Endodermal cell (in vitro differentiated cells): ENCODE results near the gene DCUN1D3. TPM values are rescaled to one million over a fixed set of nuclear protein-coding genes. Genes with fewer than 3 reads are reported as not detected.

ENCODE experiments used
- DNase-seq: peaks from one replicate; pipeline ENCODE4 v3.0.0-alpha.2; 2017
- H3K27ac ChIP-seq: 2 replicates; pipeline ENCODE4 v1.5.1; 2013; ENCODE audit warnings: mild to moderate bottlenecking, low read depth, low read length, moderate library complexity
- H3K27me3 ChIP-seq: 2 replicates; pipeline ENCODE4 v1.6.1; 2013; ENCODE audit warnings: mild to moderate bottlenecking, low read length, moderate library complexity; ENCODE audit not compliant: insufficient read depth, control insufficient read depth, poor library complexity, severe bottlenecking
- H3K36me3 ChIP-seq: 2 replicates; pipeline ENCODE4 v1.7.0; 2013; ENCODE audit warnings: mild to moderate bottlenecking, low read length, moderate library complexity; ENCODE audit not compliant: control insufficient read depth, insufficient read depth
- H3K4me1 ChIP-seq: one replicate; pipeline ENCODE4 v1.7.0; 2013; ENCODE audit warnings: low read length; ENCODE audit not compliant: control insufficient read depth, insufficient read depth
- H3K4me3 ChIP-seq: 2 replicates; pipeline ENCODE4 v1.5.1; 2013; ENCODE audit warnings: mild to moderate bottlenecking, low read length, moderate library complexity
- H3K9ac ChIP-seq: 2 replicates; pipeline ENCODE4 v1.6.1; 2013; ENCODE audit warnings: mild to moderate bottlenecking, low read length, moderate library complexity; ENCODE audit not compliant: poor library complexity, severe bottlenecking; ENCODE audit errors: extremely low read depth
- H3K9me3 ChIP-seq: 2 replicates; pipeline ENCODE4 v1.6.1; 2013; ENCODE audit warnings: mild to moderate bottlenecking, low read length, moderate library complexity; ENCODE audit not compliant: control insufficient read depth
- H3K27ac Mint-ChIP-seq: 2 replicates; pipeline ENCODE4 v1.8.0; 2020; ENCODE audit warnings: mixed read lengths
- H3K27me3 Mint-ChIP-seq: 2 replicates; pipeline ENCODE4 v1.8.0; 2021; ENCODE audit warnings: mild to moderate bottlenecking, mixed read lengths; ENCODE audit not compliant: insufficient read depth
- H3K36me3 Mint-ChIP-seq: 2 replicates; pipeline ENCODE4 v1.8.0; 2020; ENCODE audit warnings: low read depth, mixed read lengths
- H3K4me1 Mint-ChIP-seq: 2 replicates; pipeline ENCODE4 v1.8.0; 2020; ENCODE audit warnings: mixed read lengths
- H3K4me3 Mint-ChIP-seq: 2 replicates; pipeline ENCODE4 v1.8.0; 2020; ENCODE audit warnings: mild to moderate bottlenecking, moderate library complexity, mixed read lengths
- H3K9me3 Mint-ChIP-seq: 2 replicates; pipeline ENCODE4 v1.8.0; 2020; ENCODE audit warnings: mild to moderate bottlenecking, mixed read lengths
- CTCF ChIP-seq: fragments of 200-600 bp; sonication (generic); conservative IDR thresholded peaks from 2 replicates; pipeline ENCODE4 v1.5.0; 2021; ENCODE audit warnings: antibody characterized with exemption, mild to moderate bottlenecking
- WGBS, 2 experiments: methylation state at CpG; one replicate each; pipeline versions ENCODE4 v1.1.5 to v1.1.7; 2013; ENCODE audit warnings: missing lambda C conversion rate in 2 of 2, mixed read lengths in 1 of 2; ENCODE audit not compliant: insufficient coverage in 1 of 2, insufficient read length in 1 of 2; 5-methylcytosine and 5-hydroxymethylcytosine counted together
- total RNA-seq, 2 donors: library from RNA; stranded (reverse); fragmentation: NEBNext Ultra II Directional in 1 of 2; extraction: Animal tissue kit (Norgen Biotek cat#: 25700) in 1 of 2; gene quantifications; 2 replicates in 1 of 2; 3 replicates in 1 of 2; pipeline ENCODE4 v1.2.1, GENCODE V29; 2021

DCUN1D3 gene
- total RNA-seq, 2 donors from 2014 or later: 21.3 to 22.7 TPM

- Histone ChIP-seq H3K9me3 (no peaks in the 10 kb centered on the region), H3K4me3 (no peak overlapping the region), H3K4me1 (peaks cover 3% of the 10 kb centered on the region), H3K27ac (no peak overlapping the region), H3K36me3 (peaks cover 26% of the 10 kb centered on the region), H3K27me3 (no peaks in the 10 kb centered on the region), H3K9ac (no peak overlapping the region)
- no peak for DNase-seq
- Mint-ChIP-seq H3K27ac (no peak overlapping the region), H3K4me1 (peaks cover 19% of the 10 kb centered on the region), H3K9me3 (no peaks in the 10 kb centered on the region), H3K4me3 (no peak overlapping the region), H3K27me3 (no peaks in the 10 kb centered on the region), H3K36me3 (peaks cover 34% of the 10 kb centered on the region)
- WGBS, 2 experiments: no CpG with 5 or more reads among the region's 1 CpG
- TF ChIP-seq CTCF: no peak
These were observed 13.0 kb downstream of the DCUN1D3 start for GRCh38 chr16:20887207-20887606.

GRCh38 chr16:20886320-20886719 is 13.8 kb downstream of the DCUN1D3 start:
- Mint-ChIP-seq H3K27ac (no peak overlapping the region), H3K4me1 (peaks cover 19% of the 10 kb centered on the region)

GRCh38 chr16:20884240-20884556 is 16.0 kb downstream of the DCUN1D3 start:
- Mint-ChIP-seq H3K4me3 (no peak overlapping the region), H3K27me3 (no peaks in the 10 kb centered on the region), H3K9me3 (no peaks in the 10 kb centered on the region), H3K27ac (no peak overlapping the region), H3K36me3 (peaks cover 16% of the 10 kb centered on the region), H3K4me1 (peaks cover 16% of the 10 kb centered on the region)
- Histone ChIP-seq H3K4me1 (peaks cover 3% of the 10 kb centered on the region), H3K27me3 (no peaks in the 10 kb centered on the region), H3K4me3 (no peak overlapping the region), H3K9ac (no peak overlapping the region), H3K9me3 (no peaks in the 10 kb centered on the region), H3K27ac (no peak overlapping the region), H3K36me3 (peaks cover 14% of the 10 kb centered on the region)
- no peak for TF ChIP-seq CTCF
- DNase-seq: no peak
- WGBS, 2 experiments: 85% methylated on average over 1 of the region's 1 CpG; no CpG with 5 or more reads in 1 of the 2 experiments

More at GRCh38 chr16:20886320-20886719, 13.8 kb downstream of the DCUN1D3 start:
- Histone ChIP-seq H3K4me1 (peaks cover 3% of the 10 kb centered on the region), H3K9ac (no peak overlapping the region), H3K27ac (no peak overlapping the region), H3K4me3 (no peak overlapping the region), H3K27me3 (no peaks in the 10 kb centered on the region), H3K36me3 (peaks cover 19% of the 10 kb centered on the region), H3K9me3 (no peaks in the 10 kb centered on the region)
- DNase-seq: no peak
- no peak overlapping the region for H3K4me3 Mint-ChIP-seq
- H3K36me3 Mint-ChIP-seq: peaks cover 25% of the 10 kb centered on the region
- H3K27me3 Mint-ChIP-seq: no peaks in the 10 kb centered on the region
- H3K9me3 Mint-ChIP-seq: no peaks in the 10 kb centered on the region
- no peak for TF ChIP-seq CTCF
- 0% methylated on average over 1 of the region's 1 CpG for WGBS, 2 experiments
